ENCODE data around the gene C1QTNF12.
A peak's percentile ranks its signal among the peaks of the same experiment; 100 is the strongest.

The C1QTNF12 gene

GRCh38 chr1:1213345-1214265, 32.9 kb downstream of the C1QTNF12 start, which contains the start of gene TNFRSF4:
Gene TNFRSF4, minus strand, starts transcription at chr1:1214153. Its CDS starts 26 bp downstream, at chr1:1214127.
- DNase-seq (ENCODE audit: low read depth in 2 of 2): peak; percentile 54 to 56

- no peak for DNase-seq (ENCODE audit: low read depth in 2 of 2)
Observed at GRCh38 chr1:1212780-1213344, 33.7 kb downstream of the C1QTNF12 start.

DNA sequence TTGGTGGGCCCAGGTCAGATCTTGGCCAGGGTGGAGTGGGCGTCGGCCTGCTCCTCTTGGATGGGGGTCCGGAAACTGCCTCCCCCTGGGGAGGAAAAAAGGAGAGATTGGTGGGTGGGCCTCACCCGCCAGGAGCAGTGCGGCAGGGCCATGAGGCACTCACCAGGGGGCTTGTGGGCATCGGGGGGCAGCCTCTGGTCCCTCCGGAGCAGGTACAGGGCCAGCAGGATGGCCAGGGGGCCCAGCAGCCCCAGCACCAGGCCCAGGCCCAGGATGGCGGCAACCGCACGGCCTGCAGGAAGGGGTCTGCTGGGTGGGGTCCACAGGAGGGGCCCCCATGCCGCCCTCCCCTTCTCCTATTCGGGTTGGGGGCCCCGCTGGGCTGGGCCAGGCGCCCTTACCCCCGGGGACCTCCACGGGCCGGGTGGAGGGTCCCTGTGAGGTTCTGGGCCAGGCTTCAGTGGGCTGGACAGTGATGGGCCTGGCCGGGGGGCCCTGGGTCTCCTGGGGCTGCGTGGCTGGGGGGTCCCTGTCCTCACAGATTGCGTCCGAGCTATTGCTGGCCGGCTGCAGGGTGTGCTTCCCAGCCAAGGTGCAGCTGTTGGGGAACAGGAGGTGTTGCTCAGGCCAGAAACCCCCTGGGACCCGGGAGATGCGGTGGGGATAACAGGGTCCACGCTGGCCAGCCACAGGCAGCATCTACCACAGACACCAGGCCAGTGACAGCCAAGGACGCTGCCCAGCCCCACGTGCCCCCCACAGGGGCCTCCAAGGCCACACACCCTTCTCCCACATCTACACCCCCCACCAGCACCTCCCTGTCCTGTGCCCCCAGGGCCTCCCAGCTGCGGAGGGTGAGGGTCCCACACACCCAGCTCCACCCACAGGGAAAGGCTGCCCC, 34.7 kb downstream of the C1QTNF12 start:
- no peak for DNase-seq (ENCODE audit: low read depth in 2 of 2)

- no peak for DNase-seq (ENCODE audit: low read depth in 2 of 2)
Observed at GRCh38 chr1:1210726-1211540, 35.6 kb downstream of the C1QTNF12 start.

DNA sequence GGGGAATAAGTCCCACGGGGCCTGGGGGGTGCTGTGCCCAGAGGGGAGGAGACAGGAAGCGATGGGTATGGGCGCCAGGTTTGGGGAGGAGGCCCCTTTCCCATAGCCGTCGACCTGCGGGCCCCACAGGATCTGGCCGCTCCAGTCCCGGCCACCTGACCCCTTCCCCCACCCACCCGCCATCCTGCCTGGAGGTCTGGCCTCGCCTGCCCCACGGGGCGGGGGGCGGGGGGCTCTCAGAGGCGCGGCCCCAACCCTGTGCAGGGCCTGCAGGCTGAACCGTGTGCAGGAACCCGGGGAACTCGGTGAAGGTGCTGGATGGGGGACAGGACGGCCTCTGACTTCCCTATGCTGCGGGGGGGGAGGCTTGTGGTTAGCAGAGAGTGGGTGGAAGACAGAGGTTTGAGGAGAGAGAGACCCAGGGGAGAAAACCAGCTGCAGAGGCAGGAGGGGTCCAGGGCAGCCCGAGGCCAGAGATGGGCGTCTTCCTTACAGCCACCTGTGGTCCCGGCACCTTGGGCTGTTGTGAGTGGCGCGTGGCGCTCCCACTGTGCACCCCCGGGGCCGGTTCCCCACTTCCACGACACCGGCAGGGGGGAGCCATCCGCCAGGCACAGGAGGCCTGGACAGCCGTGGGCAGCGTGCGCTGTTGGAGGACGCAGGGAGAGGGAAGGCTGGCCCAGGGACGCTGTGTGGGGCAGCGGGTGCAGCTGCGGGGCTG, 37.6 kb downstream of the C1QTNF12 start:
- no peak for DNase-seq (ENCODE audit: low read depth in 2 of 2)

GRCh38 chr1:1207571-1207892, 39.0 kb downstream of the C1QTNF12 start:
- DNase-seq (ENCODE audit: low read depth in 2 of 2): no peak

- DNase-seq (ENCODE audit: low read depth in 2 of 2): no peak
Observed at GRCh38 chr1:1206966-1207531, 39.5 kb downstream of the C1QTNF12 start.

DNA sequence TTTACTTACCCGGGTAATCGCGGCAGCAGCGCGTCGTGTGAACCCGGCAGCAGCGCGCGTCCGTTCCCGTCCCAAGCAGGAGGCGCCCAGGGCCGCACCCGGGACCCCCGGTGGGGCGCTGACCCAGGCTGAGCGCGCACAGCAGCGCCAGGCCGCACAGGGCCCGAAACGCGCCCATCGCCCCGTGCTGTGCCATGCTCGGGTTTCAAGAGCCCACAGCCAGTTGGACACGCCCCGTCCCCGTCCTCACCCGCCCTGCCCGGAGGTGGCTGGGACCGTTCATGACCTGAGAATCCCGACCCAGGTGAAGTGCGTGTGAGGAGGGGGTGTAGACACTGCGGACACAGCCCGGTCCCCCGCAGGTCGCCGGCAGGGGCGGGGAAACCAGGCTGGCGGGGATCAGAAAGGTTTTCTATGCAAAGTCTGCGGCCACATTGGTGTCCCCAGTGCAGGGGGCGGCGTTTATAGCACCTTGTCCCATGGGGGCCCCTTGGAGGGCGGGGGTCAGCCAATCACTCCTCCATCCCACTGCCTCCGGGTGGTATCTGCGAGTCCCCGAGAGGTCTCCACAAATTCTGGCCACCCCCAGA, 40.1 kb downstream of the C1QTNF12 start, which contains the start of gene TNFRSF18:
Gene TNFRSF18, minus strand, starts transcription at position 217 of the 590 bp plus-strand sequence. Its CDS starts 21 bp downstream, at position 196.
- DNase-seq (ENCODE audit: low read depth in 2 of 2): peak in 1 of 2 donors; percentile 54

DNA sequence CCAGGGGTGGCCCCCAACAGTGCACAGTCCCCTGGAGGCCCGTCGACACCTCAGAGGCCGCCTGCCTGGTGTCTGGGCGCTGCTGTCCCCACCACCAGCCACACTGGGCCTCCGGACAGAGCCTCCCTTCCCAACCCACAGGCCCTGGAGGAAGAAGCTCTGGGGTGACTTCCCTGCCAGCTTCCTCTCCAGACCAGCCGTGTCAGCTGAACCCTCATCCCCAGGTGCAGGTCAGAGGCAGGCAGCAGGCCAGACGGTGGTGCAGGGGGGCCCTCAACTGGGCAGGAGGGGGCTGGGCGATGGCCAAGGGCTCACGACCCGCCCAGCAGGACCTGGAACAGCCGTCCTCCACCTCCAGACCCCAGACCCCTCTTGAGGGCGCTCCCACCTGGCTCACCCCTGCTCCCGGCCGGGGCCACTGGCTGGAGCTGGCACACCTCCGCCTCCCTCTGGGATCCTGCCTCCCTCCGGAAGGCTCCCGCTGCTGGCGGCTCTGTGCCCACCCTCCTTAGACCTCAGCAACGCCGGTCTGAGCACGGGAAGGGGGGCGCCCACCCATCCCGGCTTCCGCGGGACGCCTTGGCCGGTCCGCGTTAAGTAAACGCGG, 40.6 kb downstream of the C1QTNF12 start:
- no peak for DNase-seq (ENCODE audit: low read depth in 2 of 2)

GRCh38 chr1:1204998-1205768, 41.3 kb downstream of the C1QTNF12 start:
- no peak for DNase-seq (ENCODE audit: low read depth in 2 of 2)

GRCh38 chr1:1204425-1204920, 42.0 kb downstream of the C1QTNF12 start:
- no peak for DNase-seq (ENCODE audit: low read depth in 2 of 2)

DNA sequence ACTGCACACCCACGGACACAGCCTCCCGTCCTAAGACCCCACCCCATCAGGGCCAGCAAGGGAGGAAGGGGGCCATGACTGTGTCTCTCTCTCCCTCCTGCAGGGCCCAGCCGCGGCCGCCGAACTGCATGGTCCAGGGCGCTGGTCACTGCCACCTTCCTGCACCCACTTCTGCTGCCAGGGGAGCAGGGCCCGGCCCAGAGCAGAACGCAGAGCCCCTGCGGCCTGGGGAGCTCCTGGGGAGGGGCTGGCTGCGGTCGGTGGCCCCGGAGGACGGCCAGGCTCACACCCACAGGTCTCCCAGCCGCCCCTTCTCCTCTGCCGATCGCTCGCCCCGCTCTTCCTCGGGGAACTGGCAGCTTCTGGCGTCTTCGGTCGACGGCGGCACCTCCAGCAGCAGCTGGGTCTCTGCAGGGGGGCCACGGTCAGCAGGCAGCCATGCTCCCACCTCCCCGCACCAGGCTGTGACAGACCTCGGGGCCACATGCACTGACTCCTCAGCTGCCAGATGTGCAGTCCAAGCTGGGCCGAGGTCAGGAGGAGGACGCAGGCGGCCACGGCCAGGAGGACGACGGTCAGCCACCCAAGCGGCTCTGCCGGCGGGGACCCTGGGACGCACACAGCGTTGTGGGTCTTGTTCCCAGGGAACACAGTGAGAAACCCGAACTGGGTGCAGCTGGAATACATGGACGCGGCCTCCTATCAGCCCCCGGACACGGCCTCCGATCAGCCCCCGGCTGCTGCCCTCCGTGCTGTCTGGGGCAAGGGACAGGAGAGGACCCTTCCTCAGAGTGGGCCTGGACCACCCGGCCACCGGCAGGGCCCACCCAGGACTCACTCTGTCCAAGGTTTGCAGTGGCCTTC, 42.7 kb downstream of the C1QTNF12 start:
- DNase-seq (ENCODE audit: low read depth in 2 of 2): no peak

DNA sequence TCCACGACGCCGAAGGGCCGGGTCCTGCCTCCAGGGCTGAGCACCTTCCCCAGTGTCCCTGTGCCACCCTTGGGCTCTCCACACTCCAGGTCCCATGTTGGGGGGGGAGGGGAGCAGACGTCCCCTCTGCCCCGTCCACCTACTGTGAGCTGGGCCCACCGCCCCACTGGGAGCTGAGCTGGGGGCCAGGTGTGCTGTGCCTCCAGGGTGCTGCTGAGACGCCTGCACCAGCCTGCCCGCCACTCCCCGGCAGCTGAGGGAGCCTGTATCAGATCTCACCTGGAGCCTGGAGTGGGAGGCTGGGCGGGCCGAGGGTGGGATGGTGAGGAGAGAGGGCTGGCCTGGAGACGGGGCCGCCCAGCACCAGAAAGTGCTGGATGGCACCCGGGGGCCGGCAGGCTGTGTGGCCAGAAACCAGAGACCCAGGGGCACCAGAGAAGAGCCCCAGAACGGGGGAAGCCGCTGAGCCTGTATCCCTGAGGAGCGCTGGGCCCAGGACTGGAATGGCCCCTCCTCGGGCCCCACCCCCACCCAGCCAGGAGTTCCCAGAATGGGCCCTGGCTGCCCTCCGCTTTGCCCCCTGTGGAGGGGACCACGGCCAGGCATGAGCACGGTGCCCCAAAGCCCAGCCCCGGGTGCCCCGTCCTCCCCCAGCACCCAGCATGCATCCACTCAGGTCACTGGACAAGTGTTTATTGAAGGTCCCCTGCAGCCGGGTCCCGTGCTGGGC, 43.5 kb downstream of the C1QTNF12 start:
- DNase-seq (ENCODE audit: low read depth in 2 of 2): no peak

DNA sequence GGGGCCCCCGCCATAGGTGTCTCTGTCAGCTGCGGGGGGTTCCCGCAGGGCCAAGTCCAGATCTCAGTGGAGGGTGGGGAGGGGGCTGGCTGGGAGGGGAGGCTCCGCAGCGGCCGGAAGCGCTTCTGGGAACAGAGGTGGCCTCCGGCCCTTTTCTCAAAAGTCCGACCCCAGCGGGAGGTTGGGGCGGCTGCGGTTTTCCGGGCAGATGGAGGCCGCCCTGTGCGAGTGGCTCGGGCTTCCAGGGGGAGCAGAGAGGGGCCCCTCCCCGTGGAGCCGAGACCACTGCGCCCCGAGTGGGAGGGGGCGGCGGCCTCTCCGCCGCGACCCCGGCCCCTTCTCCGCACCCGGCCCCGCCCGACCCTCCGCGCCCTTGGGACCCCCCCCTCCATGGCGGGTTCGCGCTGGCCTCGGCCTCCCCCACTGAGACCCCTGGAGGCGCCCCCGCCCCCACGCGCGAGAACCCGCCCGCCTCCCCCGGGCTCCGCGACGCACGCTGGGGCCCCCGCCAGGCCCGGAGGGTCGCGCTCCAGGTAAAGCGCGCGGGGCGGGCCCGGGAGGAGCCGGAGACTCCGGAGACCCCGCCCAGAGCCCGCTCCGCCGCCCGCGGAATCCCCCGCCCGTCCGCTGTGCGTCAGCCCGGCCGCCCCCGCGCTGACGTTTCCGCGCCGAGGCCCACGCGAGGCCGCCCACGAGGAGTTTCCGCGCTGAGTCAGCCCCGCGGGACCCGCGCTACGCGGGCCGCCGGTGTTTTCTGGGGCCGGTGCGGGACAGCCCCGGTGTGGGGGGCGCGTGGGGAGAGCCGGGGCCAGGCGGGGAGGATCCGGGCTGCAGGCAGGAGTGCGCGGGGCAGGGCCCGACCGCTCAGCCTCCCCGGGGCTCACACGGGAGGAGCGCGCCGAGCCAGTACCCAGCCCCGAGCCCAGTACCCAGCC, 45.4 kb downstream of the C1QTNF12 start:
- DNase-seq (ENCODE audit: low read depth in 2 of 2): peak; percentile 84 to 86

Data from activated CD4-positive, alpha-beta T cell treated with anti-CD3 and anti-CD28 coated beads for 24 hours (primary cell).